Fibroblast of lung (primary cell): ENCODE measurements around the gene PRSS50. TPM values are rescaled to one million over a fixed set of nuclear protein-coding genes. Genes with fewer than 3 reads are reported as not detected.

ENCODE experiments used
- DNase-seq, 2 donors: peaks; one replicate each; pipeline versions ENCODE4 v3.0.0 to v3.0.0-alpha.2; 2010; ENCODE audit warnings: low read depth in 2 of 2
- H2AFZ ChIP-seq: 2 replicates; pipeline ENCODE4 v1.5.1; 2012; ENCODE audit warnings: low read length, control low read depth, inconsistent platforms
- H3K27ac ChIP-seq: 2 replicates; pipeline ENCODE4 v1.5.1; 2011; ENCODE audit warnings: low read length, control low read depth; ENCODE audit not compliant: insufficient read depth
- H3K27me3 ChIP-seq: 2 replicates; pipeline ENCODE4 v1.5.1; 2011; ENCODE audit warnings: mild to moderate bottlenecking, low read length; ENCODE audit not compliant: control insufficient read depth, insufficient read depth
- H3K36me3 ChIP-seq: 2 replicates; pipeline ENCODE4 v1.5.1; 2011; ENCODE audit warnings: low read length; ENCODE audit not compliant: control insufficient read depth, insufficient read depth
- H3K4me1 ChIP-seq: 2 replicates; pipeline ENCODE4 v1.5.1; 2011; ENCODE audit warnings: low read length; ENCODE audit not compliant: control insufficient read depth, insufficient read depth; ENCODE audit errors: extremely low read depth
- H3K4me2 ChIP-seq: 2 replicates; pipeline ENCODE4 v1.5.1; 2011; ENCODE audit warnings: low read length, control low read depth; ENCODE audit not compliant: insufficient read depth; ENCODE audit errors: extremely low read depth
- H3K4me3 ChIP-seq, 4 experiments: fragments of 200-600 bp in 1 of 4; sonication (generic) in 1 of 4; replicated peaks in 1 of 4; 2 replicates each; pipeline ENCODE4 v1.5.1; 2011 to 2016; ENCODE audit warnings: low read length in 4 of 4, low read depth in 3 of 4, mild to moderate bottlenecking in 3 of 4, control low read depth in 2 of 4, inconsistent platforms in 1 of 4, mixed read lengths in 1 of 4; ENCODE audit not compliant: insufficient read depth in 1 of 4; ENCODE audit errors: control extremely low read depth in 1 of 4
- H3K79me2 ChIP-seq: 2 replicates; pipeline ENCODE4 v1.5.1; 2012; ENCODE audit warnings: mild to moderate bottlenecking, low read length, inconsistent platforms; ENCODE audit not compliant: control insufficient read depth, insufficient read depth
- H3K9ac ChIP-seq: 2 replicates; pipeline ENCODE4 v1.5.1; 2011; ENCODE audit warnings: mild to moderate bottlenecking, low read length, control low read depth; ENCODE audit not compliant: insufficient read depth
- H3K9me3 ChIP-seq: 2 replicates; pipeline ENCODE4 v1.5.1; 2012; ENCODE audit warnings: low read depth, low read length; ENCODE audit not compliant: control insufficient read depth, insufficient read depth
- H4K20me1 ChIP-seq: 2 replicates; pipeline ENCODE4 v1.5.1; 2011; ENCODE audit warnings: low read length; ENCODE audit not compliant: control insufficient read depth, insufficient read depth; ENCODE audit errors: extremely low read depth
- EZH2 ChIP-seq: IDR thresholded peaks from 2 replicates; pipeline ENCODE4 v1.5.1; 2012; ENCODE audit warnings: low read length, control low read depth, mild to moderate bottlenecking; ENCODE audit errors: missing control alignments
- polyA plus RNA-seq, 2 donors: library from polyadenylated mRNA; depleted of rRNA in 1 of 2; stranded (reverse) in 1 of 2; unstranded in 1 of 2; fragments of >200 nt; gene quantifications; 2 replicates each; pipeline ENCODE4 v1.2.1, GENCODE V29; 2011 to 2012; ENCODE audit warnings: missing spikeins in 1 of 2
- total RNA-seq: library from RNA; depleted of rRNA; stranded (reverse); fragments of >200 nt; gene quantifications from 2 replicates; pipeline ENCODE4 v1.2.1, GENCODE V29; 2014
- TF ChIP-seq, protein P1 (sequence below), 2 donors: IDR thresholded peaks in 1 of 2; conservative IDR thresholded peaks in 1 of 2; 1 replicate in 1 of 2; 2 replicates in 1 of 2; pipeline ENCODE4 v1.5.1; 2011 to 2012; ENCODE audit warnings: low read length in 2 of 2, control low read depth in 1 of 2, inconsistent platforms in 1 of 2, low read depth in 1 of 2, mild to moderate bottlenecking in 1 of 2

PRSS50 gene
- total and polyA plus RNA-seq, 2 donors (not counting 1 experiment from before 2014, with no cell fraction given): not detected

DNA sequence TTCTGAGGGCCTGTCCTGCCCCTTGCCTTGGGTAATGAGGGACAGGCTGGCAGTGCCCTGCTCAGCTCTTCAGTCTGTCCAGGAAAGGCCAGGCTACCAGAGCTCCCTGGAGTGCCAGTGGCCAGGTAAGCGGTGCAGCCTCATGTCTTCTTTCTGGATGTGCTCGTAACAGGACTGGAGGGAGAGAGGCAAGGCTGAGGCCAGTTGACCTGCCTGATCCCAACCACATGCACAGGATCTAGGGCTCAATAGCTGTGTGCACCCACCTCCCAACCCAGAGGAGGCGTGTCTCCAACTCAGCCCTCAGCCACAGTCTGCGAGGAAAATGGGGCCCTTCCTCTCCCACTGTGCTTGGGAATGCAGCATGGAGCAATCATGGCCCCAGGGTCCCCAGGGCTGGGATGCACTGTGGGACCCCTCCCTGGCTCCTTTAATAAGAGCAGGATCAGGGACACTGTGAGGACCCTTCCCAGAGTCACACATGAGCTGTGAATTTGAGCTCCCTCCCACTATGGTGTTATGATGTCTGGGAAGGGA lies 46.7 kb downstream of the PRSS50 start:
- Histone ChIP-seq H2AFZ (no peak overlapping the region), H3K79me2 (no peaks in the 10 kb centered on the region), H3K4me2 (no peak overlapping the region), H3K27me3 (no peaks in the 10 kb centered on the region), H4K20me1 (no peaks in the 10 kb centered on the region), H3K9me3 (no peaks in the 10 kb centered on the region), H3K9ac (no peak overlapping the region), H3K36me3 (no peaks in the 10 kb centered on the region), H3K4me1 (peaks cover 4% of the 10 kb centered on the region), H3K4me3 (no peak overlapping the region), H3K27ac (no peak overlapping the region)
- no peak for TF ChIP-seq EZH2
- TF ChIP-seq, protein P1, sequence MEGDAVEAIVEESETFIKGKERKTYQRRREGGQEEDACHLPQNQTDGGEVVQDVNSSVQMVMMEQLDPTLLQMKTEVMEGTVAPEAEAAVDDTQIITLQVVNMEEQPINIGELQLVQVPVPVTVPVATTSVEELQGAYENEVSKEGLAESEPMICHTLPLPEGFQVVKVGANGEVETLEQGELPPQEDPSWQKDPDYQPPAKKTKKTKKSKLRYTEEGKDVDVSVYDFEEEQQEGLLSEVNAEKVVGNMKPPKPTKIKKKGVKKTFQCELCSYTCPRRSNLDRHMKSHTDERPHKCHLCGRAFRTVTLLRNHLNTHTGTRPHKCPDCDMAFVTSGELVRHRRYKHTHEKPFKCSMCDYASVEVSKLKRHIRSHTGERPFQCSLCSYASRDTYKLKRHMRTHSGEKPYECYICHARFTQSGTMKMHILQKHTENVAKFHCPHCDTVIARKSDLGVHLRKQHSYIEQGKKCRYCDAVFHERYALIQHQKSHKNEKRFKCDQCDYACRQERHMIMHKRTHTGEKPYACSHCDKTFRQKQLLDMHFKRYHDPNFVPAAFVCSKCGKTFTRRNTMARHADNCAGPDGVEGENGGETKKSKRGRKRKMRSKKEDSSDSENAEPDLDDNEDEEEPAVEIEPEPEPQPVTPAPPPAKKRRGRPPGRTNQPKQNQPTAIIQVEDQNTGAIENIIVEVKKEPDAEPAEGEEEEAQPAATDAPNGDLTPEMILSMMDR (conservative IDR thresholded peaks at IDR 0.05 in 1 of 2, IDR thresholded peaks at IDR 0.05 in 1 of 2; ENCODE audit: low read depth in 1 of 2, low read length in 2 of 2): no peak
- no peak for DNase-seq

DNA sequence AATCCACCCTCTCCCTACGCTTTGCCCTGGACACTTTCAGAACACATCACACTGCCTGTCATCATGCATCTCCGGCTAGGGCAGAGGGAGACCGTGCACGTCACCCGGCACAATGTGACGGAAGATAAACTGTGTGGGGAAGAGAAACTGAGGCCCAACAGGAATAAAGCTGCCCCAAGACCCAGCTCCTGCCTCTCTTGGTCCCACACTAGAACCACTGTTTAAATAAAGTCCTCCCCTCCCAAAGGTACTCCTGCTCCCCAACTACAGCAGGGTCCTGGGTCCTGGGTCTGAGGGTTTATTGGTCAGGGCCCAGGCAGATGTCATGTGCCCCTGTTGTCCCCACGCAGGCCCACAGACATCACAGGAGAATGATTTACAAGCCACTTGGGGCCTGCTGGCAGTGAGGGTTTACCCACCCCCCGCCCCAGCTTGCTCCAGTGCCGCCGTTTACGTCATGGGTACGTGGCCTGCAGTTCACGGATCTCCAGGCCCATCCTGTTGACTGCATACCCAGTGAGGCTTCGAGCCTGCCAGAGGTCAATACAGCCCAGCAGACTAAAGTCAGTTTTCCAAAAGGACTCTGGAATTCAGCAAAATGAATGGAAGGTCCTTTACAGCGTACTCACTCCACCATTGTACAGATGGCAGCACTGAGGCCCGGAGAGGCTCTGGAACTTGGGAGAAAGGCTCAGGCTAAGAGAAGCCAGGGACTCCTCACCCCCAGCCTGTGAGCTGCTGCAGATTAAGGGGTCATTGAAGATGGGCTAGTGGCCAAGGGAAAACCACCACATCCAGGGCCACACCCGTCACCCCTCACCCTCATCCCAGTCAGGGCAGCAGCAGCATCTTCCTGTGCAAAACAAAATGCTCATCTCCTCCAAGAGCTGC lies 47.4 kb downstream of the PRSS50 start:
- no peak overlapping the region for H2AFZ ChIP-seq
- no peaks in the 10 kb centered on the region for H3K27me3 ChIP-seq
- no peak overlapping the region for H3K9ac ChIP-seq
- DNase-seq: no peak
- no peaks in the 10 kb centered on the region for H4K20me1 ChIP-seq
- no peak overlapping the region for H3K4me3 ChIP-seq
- H3K36me3 ChIP-seq: no peaks in the 10 kb centered on the region
- H3K79me2 ChIP-seq: no peaks in the 10 kb centered on the region
- no peak overlapping the region for H3K27ac ChIP-seq
- TF ChIP-seq, protein P1 (conservative IDR thresholded peaks at IDR 0.05 in 1 of 2, IDR thresholded peaks at IDR 0.05 in 1 of 2; ENCODE audit: low read depth in 1 of 2, low read length in 2 of 2): no peak
- TF ChIP-seq EZH2: no peak
- no peaks in the 10 kb centered on the region for H3K9me3 ChIP-seq
- no peak overlapping the region for H3K4me2 ChIP-seq
- no peaks in the 10 kb centered on the region for H3K4me1 ChIP-seq

DNA sequence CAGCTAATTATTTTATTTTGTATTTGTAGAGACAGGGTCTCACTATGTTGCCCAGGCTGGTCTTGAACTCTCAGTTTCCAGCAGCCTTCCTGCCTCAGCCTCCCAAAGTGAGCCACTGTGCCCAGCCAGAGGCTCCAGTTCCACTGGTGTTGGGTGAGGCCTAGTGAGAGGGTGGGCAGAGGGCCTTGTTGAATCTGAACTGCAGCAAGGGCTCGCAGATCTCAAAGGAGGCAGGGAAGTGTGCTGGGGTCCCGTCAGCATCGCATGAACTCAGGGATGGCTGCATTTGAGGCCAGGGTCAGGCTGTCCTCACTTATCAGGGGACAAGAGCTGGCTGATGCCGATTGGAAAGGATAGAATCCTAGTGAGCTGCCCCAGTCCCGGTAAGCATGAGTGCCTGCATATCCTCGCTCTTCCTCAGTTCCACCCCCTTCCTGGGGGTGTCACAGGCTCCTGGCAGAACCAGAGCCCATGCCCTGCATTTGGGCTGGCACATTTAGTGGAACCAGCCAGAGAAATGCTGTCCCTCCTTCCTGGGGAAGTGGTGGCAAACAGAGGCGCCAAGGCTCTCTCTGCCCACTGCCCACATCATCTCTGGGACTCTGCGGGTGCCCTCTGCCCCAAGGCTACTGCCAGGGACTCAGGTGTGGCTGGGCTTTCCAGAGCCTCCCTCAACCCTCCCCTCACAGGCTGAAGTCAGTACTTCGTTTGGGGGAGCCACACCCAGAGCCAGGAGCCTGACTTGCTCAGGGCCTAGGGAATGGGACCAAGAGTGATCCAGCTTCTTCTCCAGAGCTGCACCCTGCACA lies 48.3 kb downstream of the PRSS50 start:
- no peaks in the 10 kb centered on the region for H3K36me3 ChIP-seq

More for the DNA sequence above, 48.3 kb downstream of the PRSS50 start:
- TF ChIP-seq EZH2: no peak
- TF ChIP-seq, protein P1 (conservative IDR thresholded peaks at IDR 0.05 in 1 of 2, IDR thresholded peaks at IDR 0.05 in 1 of 2; ENCODE audit: low read depth in 1 of 2, low read length in 2 of 2): no peak
- Histone ChIP-seq H3K4me2 (no peak overlapping the region), H4K20me1 (no peaks in the 10 kb centered on the region), H3K9ac (no peak overlapping the region), H3K27ac (no peak overlapping the region), H3K4me3 (no peak overlapping the region), H3K79me2 (no peaks in the 10 kb centered on the region), H3K9me3 (no peaks in the 10 kb centered on the region), H3K27me3 (no peaks in the 10 kb centered on the region), H3K4me1 (no peaks in the 10 kb centered on the region), H2AFZ (no peak overlapping the region)
- no peak for DNase-seq
